ENCODE measurements around the gene VGLL4. TPM values are rescaled to one million over a fixed set of nuclear protein-coding genes. Genes with fewer than 3 reads are reported as not detected.

The VGLL4 gene
- polyA plus RNA-seq, 4 donors = 26.6 to 54.8 (median 38.4) TPM

- FAIRE-seq (no peak), DNase-seq (no peak)
- Histone ChIP-seq H3K27me3 (ENCODE audit: control insufficient read depth in 3 of 3, insufficient read depth in 3 of 3, low read length in 3 of 3) (no peaks in the 10 kb centered on the region), H3K36me3 (ENCODE audit: control insufficient read depth in 3 of 3, insufficient read depth in 2 of 3, low read depth in 1 of 3, low read length in 3 of 3) (peaks cover 0 to 39% (median 1%) of the 10 kb centered on the region in 3 donors), H3K9me3 (ENCODE audit: control insufficient read depth in 2 of 2, insufficient read depth in 1 of 2, low read depth in 1 of 2, low read length in 1 of 2) (no peaks in the 10 kb centered on the region), H3K27ac (ENCODE audit: low read depth in 1 of 3, low read length in 2 of 3) (no peak overlapping the region), H3K4me3 (ENCODE audit: low read depth in 1 of 3, low read length in 3 of 3) (no peak overlapping the region), H3K4me1 (ENCODE audit: control insufficient read depth in 3 of 3, insufficient read depth in 2 of 3, low read depth in 1 of 3, low read length in 2 of 3) (no peaks in the 10 kb centered on the region)
- WGBS, 3 donors = 84 to 92% (median 92%) methylated on average over 17 of the region's 17 CpGs
These were observed 92.7 kb downstream of the VGLL4 start for GRCh38 chr3:11551036-11551435.

GRCh38 chr3:11549580-11550140 lies 94.1 kb downstream of the VGLL4 start:
- FAIRE-seq = no peak
- no peak for DNase-seq
- Histone ChIP-seq H3K27me3 (ENCODE audit: control insufficient read depth in 3 of 3, insufficient read depth in 3 of 3, low read length in 3 of 3) (no peaks in the 10 kb centered on the region), H3K9me3 (ENCODE audit: control insufficient read depth in 2 of 2, insufficient read depth in 1 of 2, low read depth in 1 of 2, low read length in 1 of 2) (no peaks in the 10 kb centered on the region), H3K4me1 (ENCODE audit: control insufficient read depth in 3 of 3, insufficient read depth in 2 of 3, low read depth in 1 of 3, low read length in 2 of 3) (no peaks in the 10 kb centered on the region), H3K36me3 (ENCODE audit: control insufficient read depth in 3 of 3, insufficient read depth in 2 of 3, low read depth in 1 of 3, low read length in 3 of 3) (peaks cover 0 to 25% (median 2%) of the 10 kb centered on the region in 3 donors), H3K4me3 (ENCODE audit: low read depth in 1 of 3, low read length in 3 of 3) (no peak overlapping the region), H3K27ac (ENCODE audit: low read depth in 1 of 3, low read length in 2 of 3) (no peak overlapping the region)
- WGBS, 3 donors = 82 to 92% (median 88%) methylated on average over 9 of the region's 9 CpGs

GRCh38 chr3:11548721-11549131 lies 95.0 kb downstream of the VGLL4 start:
- Histone ChIP-seq H3K4me3 (ENCODE audit: low read depth in 1 of 3, low read length in 3 of 3) (no peak overlapping the region), H3K4me1 (ENCODE audit: control insufficient read depth in 3 of 3, insufficient read depth in 2 of 3, low read depth in 1 of 3, low read length in 2 of 3) (no peaks in the 10 kb centered on the region), H3K27me3 (ENCODE audit: control insufficient read depth in 3 of 3, insufficient read depth in 3 of 3, low read length in 3 of 3) (no peaks in the 10 kb centered on the region), H3K27ac (ENCODE audit: low read depth in 1 of 3, low read length in 2 of 3) (no peak overlapping the region), H3K36me3 (ENCODE audit: control insufficient read depth in 3 of 3, insufficient read depth in 2 of 3, low read depth in 1 of 3, low read length in 3 of 3) (peaks cover 0 to 16% (median 2%) of the 10 kb centered on the region in 3 donors), H3K9me3 (ENCODE audit: control insufficient read depth in 2 of 2, insufficient read depth in 1 of 2, low read depth in 1 of 2, low read length in 1 of 2) (peaks cover 0 to 7% of the 10 kb centered on the region in 2 donors)
- DNase-seq (peak; percentile 14 to 26), FAIRE-seq (no peak)
- WGBS, 3 donors = 17 to 41% (median 18%) methylated on average over 7 of the region's 7 CpGs

GRCh38 chr3:11547498-11547897 lies 96.2 kb downstream of the VGLL4 start:
- FAIRE-seq (no peak), DNase-seq (no peak)
- peaks cover 0 to 5% (median 2%) of the 10 kb centered on the region in 3 donors for H3K36me3 ChIP-seq (ENCODE audit: control insufficient read depth in 3 of 3, insufficient read depth in 2 of 3, low read depth in 1 of 3, low read length in 3 of 3)

GRCh38 chr3:11546657-11547302 lies 96.9 kb downstream of the VGLL4 start:
- WGBS, 3 donors = 93 to 95% (median 93%) methylated on average over 9 of the region's 9 CpGs

More at GRCh38 chr3:11547498-11547897, 96.2 kb downstream of the VGLL4 start:
- no peaks in the 10 kb centered on the region for H3K4me1 ChIP-seq (ENCODE audit: control insufficient read depth in 3 of 3, insufficient read depth in 2 of 3, low read depth in 1 of 3, low read length in 2 of 3)
- H3K4me3 ChIP-seq (ENCODE audit: low read depth in 1 of 3, low read length in 3 of 3) = no peak overlapping the region
- peaks cover 0 to 14% of the 10 kb centered on the region in 2 donors for H3K9me3 ChIP-seq (ENCODE audit: control insufficient read depth in 2 of 2, insufficient read depth in 1 of 2, low read depth in 1 of 2, low read length in 1 of 2)
- WGBS, 3 donors = 86 to 95% (median 93%) methylated on average over 2 of the region's 2 CpGs
- no peaks in the 10 kb centered on the region for H3K27me3 ChIP-seq (ENCODE audit: control insufficient read depth in 3 of 3, insufficient read depth in 3 of 3, low read length in 3 of 3)
- H3K27ac ChIP-seq (ENCODE audit: low read depth in 1 of 3, low read length in 2 of 3) = no peak overlapping the region

GRCh38 chr3:11545186-11545851 lies 98.4 kb downstream of the VGLL4 start:
- peaks cover 0 to 14% of the 10 kb centered on the region in 2 donors for H3K9me3 ChIP-seq (ENCODE audit: control insufficient read depth in 2 of 2, insufficient read depth in 1 of 2, low read depth in 1 of 2, low read length in 1 of 2)
- FAIRE-seq (no peak), DNase-seq (no peak)
- peaks cover 0 to 2% (median 0%) of the 10 kb centered on the region in 3 donors for H3K36me3 ChIP-seq (ENCODE audit: control insufficient read depth in 3 of 3, insufficient read depth in 2 of 3, low read depth in 1 of 3, low read length in 3 of 3)
- WGBS, 3 donors = 74 to 93% (median 86%) methylated on average over 16 of the region's 16 CpGs
- H3K4me3 ChIP-seq (ENCODE audit: low read depth in 1 of 3, low read length in 3 of 3) = no peak overlapping the region
- H3K27me3 ChIP-seq (ENCODE audit: control insufficient read depth in 3 of 3, insufficient read depth in 3 of 3, low read length in 3 of 3) = no peaks in the 10 kb centered on the region
- H3K4me1 ChIP-seq (ENCODE audit: control insufficient read depth in 3 of 3, insufficient read depth in 2 of 3, low read depth in 1 of 3, low read length in 2 of 3) = no peaks in the 10 kb centered on the region
- peak overlapping the region in 1 of 3 donors; percentile 33 for H3K27ac ChIP-seq (ENCODE audit: low read depth in 1 of 3, low read length in 2 of 3)

More at GRCh38 chr3:11546657-11547302, 96.9 kb downstream of the VGLL4 start:
- Histone ChIP-seq H3K4me1 (ENCODE audit: control insufficient read depth in 3 of 3, insufficient read depth in 2 of 3, low read depth in 1 of 3, low read length in 2 of 3) (no peaks in the 10 kb centered on the region), H3K27ac (ENCODE audit: low read depth in 1 of 3, low read length in 2 of 3) (no peak overlapping the region), H3K27me3 (ENCODE audit: control insufficient read depth in 3 of 3, insufficient read depth in 3 of 3, low read length in 3 of 3) (no peaks in the 10 kb centered on the region), H3K4me3 (ENCODE audit: low read depth in 1 of 3, low read length in 3 of 3) (no peak overlapping the region), H3K36me3 (ENCODE audit: control insufficient read depth in 3 of 3, insufficient read depth in 2 of 3, low read depth in 1 of 3, low read length in 3 of 3) (peaks cover 0 to 3% (median 2%) of the 10 kb centered on the region in 3 donors), H3K9me3 (ENCODE audit: control insufficient read depth in 2 of 2, insufficient read depth in 1 of 2, low read depth in 1 of 2, low read length in 1 of 2) (peaks cover 0 to 14% of the 10 kb centered on the region in 2 donors)
- DNase-seq (no peak), FAIRE-seq (no peak)

- H3K4me3 ChIP-seq (ENCODE audit: low read depth in 1 of 3, low read length in 3 of 3) = no peak overlapping the region
- H3K36me3 ChIP-seq (ENCODE audit: control insufficient read depth in 3 of 3, insufficient read depth in 2 of 3, low read depth in 1 of 3, low read length in 3 of 3) = peaks cover 0 to 2% (median 0%) of the 10 kb centered on the region in 3 donors
- 70 to 80% (median 78%) methylated on average over 17 of the region's 17 CpGs for WGBS, 3 donors
- FAIRE-seq (no peak), DNase-seq (no peak)
- H3K27ac ChIP-seq (ENCODE audit: low read depth in 1 of 3, low read length in 2 of 3) = no peak overlapping the region
- no peaks in the 10 kb centered on the region for H3K27me3 ChIP-seq (ENCODE audit: control insufficient read depth in 3 of 3, insufficient read depth in 3 of 3, low read length in 3 of 3)
- H3K4me1 ChIP-seq (ENCODE audit: control insufficient read depth in 3 of 3, insufficient read depth in 2 of 3, low read depth in 1 of 3, low read length in 2 of 3) = no peaks in the 10 kb centered on the region
- peaks cover 0 to 14% of the 10 kb centered on the region in 2 donors for H3K9me3 ChIP-seq (ENCODE audit: control insufficient read depth in 2 of 2, insufficient read depth in 1 of 2, low read depth in 1 of 2, low read length in 1 of 2)
These were observed 99.1 kb downstream of the VGLL4 start for GRCh38 chr3:11544412-11545181.

GRCh38 chr3:11543948-11544387 lies 99.7 kb downstream of the VGLL4 start:
- Histone ChIP-seq H3K27ac (ENCODE audit: low read depth in 1 of 3, low read length in 2 of 3) (no peak overlapping the region), H3K27me3 (ENCODE audit: control insufficient read depth in 3 of 3, insufficient read depth in 3 of 3, low read length in 3 of 3) (no peaks in the 10 kb centered on the region), H3K4me3 (ENCODE audit: low read depth in 1 of 3, low read length in 3 of 3) (no peak overlapping the region), H3K4me1 (ENCODE audit: control insufficient read depth in 3 of 3, insufficient read depth in 2 of 3, low read depth in 1 of 3, low read length in 2 of 3) (no peaks in the 10 kb centered on the region), H3K9me3 (ENCODE audit: control insufficient read depth in 2 of 2, insufficient read depth in 1 of 2, low read depth in 1 of 2, low read length in 1 of 2) (peaks cover 0 to 14% of the 10 kb centered on the region in 2 donors), H3K36me3 (ENCODE audit: control insufficient read depth in 3 of 3, insufficient read depth in 2 of 3, low read depth in 1 of 3, low read length in 3 of 3) (peaks cover 0 to 2% (median 0%) of the 10 kb centered on the region in 3 donors)
- FAIRE-seq = no peak
- DNase-seq = no peak
- 82 to 93% (median 91%) methylated on average over 6 of the region's 6 CpGs for WGBS, 3 donors

All from small intestine (tissue), 7 donors.